ENCODE measurements around the gene CSE1L. TPM values are rescaled to one million over a fixed set of nuclear protein-coding genes. Genes with fewer than 3 reads are reported as not detected.

The CSE1L gene
- total and polyA plus RNA-seq, 3 donors from 2014 or later = 94.8 to 126 (median 96.6) TPM

DNA sequence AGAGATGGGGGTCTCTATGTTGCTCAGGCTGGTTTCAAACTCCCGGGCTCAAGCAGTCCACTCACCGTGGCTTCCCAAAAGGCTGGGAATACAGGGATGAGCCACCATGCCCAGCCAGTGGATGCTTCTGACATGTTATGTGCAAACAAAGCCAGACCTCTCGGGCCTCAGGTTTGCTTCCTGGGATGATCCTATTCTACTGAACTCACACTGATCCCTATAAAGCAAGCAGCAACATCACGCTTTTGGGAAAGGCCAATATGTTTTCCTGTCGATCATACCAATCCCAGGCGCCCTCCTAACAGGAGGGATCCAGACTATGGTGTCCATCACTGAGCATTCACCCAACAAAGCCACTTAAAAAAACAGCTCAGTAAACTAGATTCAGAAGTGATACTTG, 60.2 kb downstream of the CSE1L start:
- Histone ChIP-seq H3K9me3 (no peaks in the 10 kb centered on the region), H3K36me3 (ENCODE audit: low read depth, missing control alignments) (no peaks in the 10 kb centered on the region), H3K4me3 (no peak overlapping the region), H3K27me3 (no peaks in the 10 kb centered on the region), H3K4me1 (peaks cover 12% of the 10 kb centered on the region), H3K27ac (no peak overlapping the region)
- intact Hi-C loops (cut with DNase I; ENCODE audit: low total_unique reads) = no loop called here
- no peak for TF ChIP-seq POLR2A (IDR thresholded peaks at IDR 0.05)
- TF ChIP-seq, protein P1, sequence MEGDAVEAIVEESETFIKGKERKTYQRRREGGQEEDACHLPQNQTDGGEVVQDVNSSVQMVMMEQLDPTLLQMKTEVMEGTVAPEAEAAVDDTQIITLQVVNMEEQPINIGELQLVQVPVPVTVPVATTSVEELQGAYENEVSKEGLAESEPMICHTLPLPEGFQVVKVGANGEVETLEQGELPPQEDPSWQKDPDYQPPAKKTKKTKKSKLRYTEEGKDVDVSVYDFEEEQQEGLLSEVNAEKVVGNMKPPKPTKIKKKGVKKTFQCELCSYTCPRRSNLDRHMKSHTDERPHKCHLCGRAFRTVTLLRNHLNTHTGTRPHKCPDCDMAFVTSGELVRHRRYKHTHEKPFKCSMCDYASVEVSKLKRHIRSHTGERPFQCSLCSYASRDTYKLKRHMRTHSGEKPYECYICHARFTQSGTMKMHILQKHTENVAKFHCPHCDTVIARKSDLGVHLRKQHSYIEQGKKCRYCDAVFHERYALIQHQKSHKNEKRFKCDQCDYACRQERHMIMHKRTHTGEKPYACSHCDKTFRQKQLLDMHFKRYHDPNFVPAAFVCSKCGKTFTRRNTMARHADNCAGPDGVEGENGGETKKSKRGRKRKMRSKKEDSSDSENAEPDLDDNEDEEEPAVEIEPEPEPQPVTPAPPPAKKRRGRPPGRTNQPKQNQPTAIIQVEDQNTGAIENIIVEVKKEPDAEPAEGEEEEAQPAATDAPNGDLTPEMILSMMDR (IDR thresholded peaks at IDR 0.05) = no peak
- WGBS, 2 donors = 92 to 94% methylated on average over 6 of the region's 6 CpGs
- no peak for DNase-seq

DNA sequence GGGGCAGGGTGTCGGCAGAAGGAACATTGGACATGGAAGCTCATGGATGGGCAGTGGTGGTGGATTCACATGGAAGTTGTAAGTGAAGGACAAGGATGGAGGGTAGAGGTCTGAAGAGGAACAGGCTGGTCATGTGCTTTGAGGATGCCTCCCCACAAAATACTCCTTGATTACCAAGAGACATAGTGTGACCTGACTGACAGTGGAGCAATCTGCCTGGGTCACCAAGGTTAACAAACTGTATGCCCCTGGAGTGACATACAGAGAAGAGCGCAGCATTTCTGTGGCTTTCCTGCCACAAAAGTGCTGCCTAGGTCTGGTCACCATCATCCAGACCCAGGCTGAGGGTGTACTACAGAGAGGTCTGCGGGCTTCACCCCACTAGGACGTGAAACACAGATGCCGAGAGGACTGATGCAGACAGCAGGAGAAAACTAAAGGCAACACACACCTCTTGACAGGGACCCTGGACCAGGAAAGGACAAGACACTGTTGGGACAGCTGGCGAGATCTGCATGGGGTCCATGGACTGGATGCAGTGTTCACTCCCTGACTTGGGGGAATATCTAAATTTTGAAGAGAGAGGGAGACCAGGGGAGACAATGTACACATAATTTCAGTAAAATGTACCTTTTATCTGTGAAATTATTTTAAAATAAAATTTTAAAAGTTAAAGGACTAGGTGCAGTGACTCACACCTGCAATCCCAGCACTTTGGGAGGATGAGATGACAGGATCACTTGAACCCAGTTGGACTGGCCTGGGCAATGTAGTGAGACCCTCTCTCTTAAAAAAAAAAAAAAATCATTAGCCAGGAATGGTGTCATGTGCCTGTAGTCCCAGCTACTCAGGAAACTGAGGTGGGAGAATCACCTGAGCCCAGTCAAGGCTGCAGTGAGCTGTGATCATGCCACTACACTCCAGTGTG, 64.9 kb downstream of the CSE1L start:
- 88 to 100% methylated on average over 5 to 6 of the region's 6 CpGs for WGBS, 2 donors
- intact Hi-C loops (cut with DNase I; ENCODE audit: low total_unique reads) = no loop called here
- H3K36me3 ChIP-seq (ENCODE audit: low read depth, missing control alignments) = no peaks in the 10 kb centered on the region

DNA sequence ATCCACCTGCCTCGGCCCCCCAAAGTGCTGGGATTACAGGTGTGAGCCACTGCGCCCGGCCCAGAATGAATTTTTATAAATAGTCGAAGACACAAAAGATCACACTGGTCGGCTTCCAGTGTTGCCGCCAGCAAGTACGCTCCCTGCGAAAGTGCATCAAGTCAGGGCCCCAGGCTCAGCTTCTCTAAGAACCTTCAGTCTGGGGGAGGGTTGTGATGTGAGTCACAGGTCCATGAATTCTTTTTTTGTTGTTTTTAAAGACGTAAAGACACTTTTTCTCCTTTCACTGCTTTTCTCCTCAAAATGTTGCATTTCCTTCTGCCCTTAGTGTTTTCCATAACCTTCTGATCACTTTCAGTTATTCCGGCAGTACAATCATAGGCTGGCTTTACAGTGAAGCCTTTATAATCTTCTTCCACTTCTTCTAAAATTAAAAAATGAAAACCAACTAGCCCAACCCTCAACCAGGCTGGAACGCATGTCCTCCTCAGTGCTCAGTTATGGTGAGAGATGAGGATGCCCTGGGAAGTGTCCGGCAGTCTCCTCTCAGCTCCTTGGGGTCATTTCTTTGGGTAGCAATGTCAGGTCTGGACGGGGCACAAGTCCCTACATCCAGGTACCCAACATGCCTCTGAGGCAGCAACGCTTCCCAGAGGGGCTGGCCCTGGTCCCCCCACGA, 66.6 kb downstream of the CSE1L start:
- H3K4me3 ChIP-seq = no peak overlapping the region
- DNase-seq = no peak
- WGBS, 2 donors = 89 to 93% methylated on average over 13 to 15 of the region's 15 CpGs
- no peaks in the 10 kb centered on the region for H3K4me1 ChIP-seq
- no peak overlapping the region for H3K27ac ChIP-seq
- TF ChIP-seq, protein P1 (IDR thresholded peaks at IDR 0.05) = no peak
- no peak for TF ChIP-seq POLR2A (IDR thresholded peaks at IDR 0.05)
- H3K9me3 ChIP-seq = no peaks in the 10 kb centered on the region
- no peaks in the 10 kb centered on the region for H3K36me3 ChIP-seq (ENCODE audit: low read depth, missing control alignments)
- H3K27me3 ChIP-seq = no peaks in the 10 kb centered on the region
- intact Hi-C loops (cut with DNase I; ENCODE audit: low total_unique reads) = no loop called here

More for the DNA sequence above, 64.9 kb downstream of the CSE1L start:
- Histone ChIP-seq H3K4me1 (peaks cover 5% of the 10 kb centered on the region), H3K4me3 (no peak overlapping the region), H3K9me3 (no peaks in the 10 kb centered on the region), H3K27ac (no peak overlapping the region), H3K27me3 (no peaks in the 10 kb centered on the region)
- no peak for TF ChIP-seq POLR2A (IDR thresholded peaks at IDR 0.05)
- TF ChIP-seq, protein P1 (IDR thresholded peaks at IDR 0.05) = no peak
- no peak for DNase-seq

DNA sequence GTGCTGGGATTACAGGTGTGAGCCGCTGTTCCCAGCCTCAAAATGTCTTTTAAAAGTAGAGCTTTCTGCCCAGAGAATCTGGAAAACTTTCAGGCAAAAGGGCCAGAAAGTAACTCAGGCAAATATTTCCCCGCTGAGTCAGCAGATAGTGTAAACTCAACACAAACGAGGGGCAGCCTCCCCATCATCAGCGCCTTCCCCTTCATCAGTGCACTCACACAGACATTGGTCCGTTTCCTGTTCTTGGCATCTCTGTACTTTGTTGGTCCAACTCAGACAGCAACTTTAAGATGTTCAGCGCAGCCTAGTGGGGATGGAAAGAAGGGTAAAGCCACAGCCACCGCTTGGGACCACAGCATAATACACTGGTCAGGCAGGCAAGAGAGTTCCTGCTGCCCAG, 69.5 kb downstream of the CSE1L start:
- Histone ChIP-seq H3K4me3 (no peak overlapping the region), H3K9me3 (no peaks in the 10 kb centered on the region), H3K27me3 (no peaks in the 10 kb centered on the region), H3K27ac (no peak overlapping the region), H3K4me1 (no peaks in the 10 kb centered on the region), H3K36me3 (ENCODE audit: low read depth, missing control alignments) (no peaks in the 10 kb centered on the region)
- no peak for TF ChIP-seq POLR2A (IDR thresholded peaks at IDR 0.05)
- TF ChIP-seq, protein P1 (IDR thresholded peaks at IDR 0.05) = no peak
- intact Hi-C loops (cut with DNase I; ENCODE audit: low total_unique reads) = no loop called here
- 79 to 82% methylated on average over 7 of the region's 7 CpGs for WGBS, 2 donors
- DNase-seq = no peak

Data from testis (tissue), 3 donors.